ENCODE data around the gene TMCC2.

The TMCC2 gene

DNA sequence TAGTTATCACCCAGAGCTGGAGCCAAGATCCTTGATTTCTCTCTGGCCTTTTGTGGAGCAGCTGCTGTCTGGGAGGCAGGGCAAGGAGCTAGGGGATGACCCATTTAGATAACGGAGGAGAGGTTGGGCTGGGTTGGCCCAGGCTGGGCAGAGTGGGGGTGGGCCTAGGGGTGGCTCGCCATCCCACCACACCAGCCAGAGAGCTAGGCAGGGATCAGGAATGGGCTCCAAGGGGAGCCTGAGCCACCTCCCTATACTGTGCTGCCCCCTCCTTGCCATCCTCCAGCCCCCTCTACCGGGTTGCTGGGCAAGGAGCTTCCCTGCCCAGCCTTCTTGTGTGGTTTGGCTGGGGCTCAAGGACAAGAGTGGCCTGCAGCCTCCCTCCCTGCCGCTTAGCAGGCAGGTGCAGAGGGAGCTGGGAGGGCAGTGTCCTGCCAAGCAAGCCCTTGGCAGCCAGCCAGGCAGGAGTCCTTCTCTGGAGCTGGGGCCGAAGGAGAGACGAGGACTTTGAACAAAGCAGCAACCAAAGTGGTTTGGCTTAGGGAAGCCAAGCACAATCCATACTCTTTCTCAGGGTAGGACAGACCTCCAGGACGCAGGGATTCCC is 89.7 kb downstream of the TMCC2 start:
- TF ChIP-seq EZH2 (optimal IDR thresholded peaks at IDR 0.05; ENCODE audit: low read depth, low read length), result no peak
- no peak for TF ChIP-seq EZH2phosphoT487 (IDR thresholded peaks at IDR 0.05; ENCODE audit: low read length)
- TF ChIP-seq, protein P1, sequence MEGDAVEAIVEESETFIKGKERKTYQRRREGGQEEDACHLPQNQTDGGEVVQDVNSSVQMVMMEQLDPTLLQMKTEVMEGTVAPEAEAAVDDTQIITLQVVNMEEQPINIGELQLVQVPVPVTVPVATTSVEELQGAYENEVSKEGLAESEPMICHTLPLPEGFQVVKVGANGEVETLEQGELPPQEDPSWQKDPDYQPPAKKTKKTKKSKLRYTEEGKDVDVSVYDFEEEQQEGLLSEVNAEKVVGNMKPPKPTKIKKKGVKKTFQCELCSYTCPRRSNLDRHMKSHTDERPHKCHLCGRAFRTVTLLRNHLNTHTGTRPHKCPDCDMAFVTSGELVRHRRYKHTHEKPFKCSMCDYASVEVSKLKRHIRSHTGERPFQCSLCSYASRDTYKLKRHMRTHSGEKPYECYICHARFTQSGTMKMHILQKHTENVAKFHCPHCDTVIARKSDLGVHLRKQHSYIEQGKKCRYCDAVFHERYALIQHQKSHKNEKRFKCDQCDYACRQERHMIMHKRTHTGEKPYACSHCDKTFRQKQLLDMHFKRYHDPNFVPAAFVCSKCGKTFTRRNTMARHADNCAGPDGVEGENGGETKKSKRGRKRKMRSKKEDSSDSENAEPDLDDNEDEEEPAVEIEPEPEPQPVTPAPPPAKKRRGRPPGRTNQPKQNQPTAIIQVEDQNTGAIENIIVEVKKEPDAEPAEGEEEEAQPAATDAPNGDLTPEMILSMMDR (IDR thresholded peaks at IDR 0.05; ENCODE audit: low read length), result no peak
- Histone ChIP-seq H3K36me3 (replicated peaks; ENCODE audit: insufficient read depth, low read length) (no peaks in the 10 kb centered on the region), H3F3A (ENCODE audit: insufficient read depth, low read length) (peaks cover 43% of the 10 kb centered on the region), H3K79me2 (ENCODE audit: low read length) (peaks cover 90% of the 10 kb centered on the region), H3K4me2 (ENCODE audit: low read depth, low read length) (peak overlapping the region; percentile 3; the same call in 1 of the 2 replicates), H3K9me3 (replicated peaks; ENCODE audit: insufficient read depth, low read length) (no peaks in the 10 kb centered on the region), H2AFZ (ENCODE audit: low read length) (no peak overlapping the region), H3K4me3 (ENCODE audit: low read length) (no peak overlapping the region), H3K27me3 (replicated peaks; ENCODE audit: insufficient read depth, low read length) (no peaks in the 10 kb centered on the region), H3K27ac (ENCODE audit: low read length) (no peak overlapping the region), H4K20me1 (ENCODE audit: insufficient read depth, low read length) (no peaks in the 10 kb centered on the region), H3K9me2 (replicated peaks; ENCODE audit: insufficient read depth, low read length) (no peaks in the 10 kb centered on the region), H3K4me1 (ENCODE audit: low read length) (peaks cover 70% of the 10 kb centered on the region), H3K9ac (ENCODE audit: low read length) (no peak overlapping the region)
- no peak for DNase-seq

- 0 out of 2 replicates have a peak overlapping the region, but pooled peaks have one; percentile 2 for H3K4me2 ChIP-seq (ENCODE audit: low read depth, low read length)
- no peak for DNase-seq
- H3K79me2 ChIP-seq (ENCODE audit: low read length), result peaks cover 80% of the 10 kb centered on the region
- H3K9me3 ChIP-seq (replicated peaks; ENCODE audit: insufficient read depth, low read length), result no peaks in the 10 kb centered on the region
- no peaks in the 10 kb centered on the region for H4K20me1 ChIP-seq (ENCODE audit: insufficient read depth, low read length)
- peaks cover 60% of the 10 kb centered on the region for H3K4me1 ChIP-seq (ENCODE audit: low read length)
- H3K9ac ChIP-seq (ENCODE audit: low read length), result no peak overlapping the region
- no peaks in the 10 kb centered on the region for H3K36me3 ChIP-seq (replicated peaks; ENCODE audit: insufficient read depth, low read length)
- H3K4me3 ChIP-seq (ENCODE audit: low read length), result no peak overlapping the region
- no peak overlapping the region for H3K27ac ChIP-seq (ENCODE audit: low read length)
- peaks cover 35% of the 10 kb centered on the region for H3F3A ChIP-seq (ENCODE audit: insufficient read depth, low read length)
- TF ChIP-seq, protein P1 (IDR thresholded peaks at IDR 0.05; ENCODE audit: low read length), result no peak
- no peak for TF ChIP-seq EZH2 (optimal IDR thresholded peaks at IDR 0.05; ENCODE audit: low read depth, low read length)
- TF ChIP-seq EZH2phosphoT487 (IDR thresholded peaks at IDR 0.05; ENCODE audit: low read length), result no peak
- no peaks in the 10 kb centered on the region for H3K9me2 ChIP-seq (replicated peaks; ENCODE audit: insufficient read depth, low read length)
- H3K27me3 ChIP-seq (replicated peaks; ENCODE audit: insufficient read depth, low read length), result no peaks in the 10 kb centered on the region
- no peak overlapping the region for H2AFZ ChIP-seq (ENCODE audit: low read length)
These were observed 90.7 kb downstream of the TMCC2 start for GRCh38 chr1:205318231-205318991.

DNA sequence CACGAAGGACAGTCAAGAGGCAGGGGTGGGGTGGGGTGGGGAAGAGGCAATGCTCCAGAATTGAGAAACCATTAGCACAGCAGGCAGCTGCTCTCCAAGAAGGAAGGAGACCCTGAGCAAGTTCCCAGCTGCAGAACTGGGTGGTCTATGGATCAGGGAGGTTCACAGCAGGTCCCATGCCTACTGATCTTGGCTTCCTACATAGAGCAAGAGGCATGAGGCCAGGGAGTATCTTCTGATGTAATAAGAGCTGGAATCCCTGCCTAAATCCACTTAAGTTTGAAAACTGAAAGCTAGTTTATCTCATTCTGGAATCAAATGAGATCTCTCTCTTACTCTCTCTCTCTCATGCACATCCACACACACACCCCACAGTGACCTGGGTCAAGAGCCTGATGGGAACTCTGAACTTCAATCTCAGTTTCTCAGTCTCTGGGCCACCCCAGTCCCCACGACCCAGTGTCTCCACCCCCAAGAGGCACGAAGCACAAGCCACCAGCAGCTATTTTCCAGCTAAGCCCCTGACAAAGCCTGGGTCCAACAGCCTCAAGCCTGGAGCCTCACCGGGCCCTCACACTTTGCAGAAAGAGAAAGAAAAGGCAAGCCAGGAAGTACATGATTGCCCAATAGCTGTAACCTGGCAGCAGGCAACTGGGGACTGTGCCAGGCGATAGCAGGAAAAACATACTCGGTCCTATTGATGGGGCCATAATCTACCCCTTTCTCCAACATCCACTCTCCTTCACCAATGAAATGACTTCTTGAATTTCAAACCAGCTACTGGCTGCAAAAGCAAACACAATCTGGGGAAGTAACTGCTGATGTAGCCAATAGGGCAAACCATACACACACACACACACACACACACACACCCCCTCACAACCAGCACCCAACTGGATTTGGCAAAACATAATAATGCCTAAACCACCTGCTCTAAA is 91.6 kb downstream of the TMCC2 start:
- Histone ChIP-seq H3K9me2 (replicated peaks; ENCODE audit: insufficient read depth, low read length) (no peaks in the 10 kb centered on the region), H3K9ac (ENCODE audit: low read length) (peak overlapping the region; percentile 2; the same call in 1 of the 2 replicates), H3K36me3 (replicated peaks; ENCODE audit: insufficient read depth, low read length) (no peaks in the 10 kb centered on the region), H2AFZ (ENCODE audit: low read length) (no peak overlapping the region), H4K20me1 (ENCODE audit: insufficient read depth, low read length) (no peaks in the 10 kb centered on the region), H3K9me3 (replicated peaks; ENCODE audit: insufficient read depth, low read length) (no peaks in the 10 kb centered on the region), H3K4me1 (ENCODE audit: low read length) (peaks cover 53% of the 10 kb centered on the region), H3K27me3 (replicated peaks; ENCODE audit: insufficient read depth, low read length) (no peaks in the 10 kb centered on the region), H3K4me3 (ENCODE audit: low read length) (peak overlapping the region; percentile 28), H3K4me2 (ENCODE audit: low read depth, low read length) (peak overlapping the region; percentile 92), H3K27ac (ENCODE audit: low read length) (no peak overlapping the region; the same call in 1 of the 2 replicates), H3K79me2 (ENCODE audit: low read length) (peaks cover 71% of the 10 kb centered on the region), H3F3A (ENCODE audit: insufficient read depth, low read length) (peaks cover 26% of the 10 kb centered on the region)
- TF ChIP-seq EZH2phosphoT487 (IDR thresholded peaks at IDR 0.05; ENCODE audit: low read length), result no peak
- no peak for TF ChIP-seq EZH2 (optimal IDR thresholded peaks at IDR 0.05; ENCODE audit: low read depth, low read length)
- TF ChIP-seq, protein P1 (IDR thresholded peaks at IDR 0.05; ENCODE audit: low read length), result no peak
- peak; percentile 45 for DNase-seq
